GM12878 (cell line): Measurements from ENCODE around the gene P4HA2. TPM values are rescaled to one million over a fixed set of nuclear protein-coding genes. Genes with fewer than 3 reads are reported as not detected.

Experiments used
- ATAC-seq: fragments of 200-7000 bp; cut with Tn5 transposase; 3 replicates; pipeline ENCODE4 v1.9.1; 2020; ENCODE audit warnings: mild to moderate bottlenecking, moderate library complexity
- BruUV-seq: library from RNA; stranded (reverse); fragments of 400-500 nt; replicated peaks from 2 replicates; lab custom pipeline; 2021; lab: Mats Ljungman, UMichigan
- CTCF ChIA-PET: fragments of 300-600 bp; sonication (Branson Sonifier 250); formaldehyde crosslinking; extraction: SDS; loops from one replicate; lab custom pipeline; 2021; ENCODE audit warnings: inconsistent platforms; lab: Yijun Ruan, JAX
- POLR2A ChIA-PET: fragments of 350-600 bp; formaldehyde crosslinking; extraction: SDS; loops from one replicate; lab custom pipeline; 2021; ENCODE audit warnings: inconsistent platforms; lab: Charles Lee
- RAD21 ChIA-PET: fragments of 300-600 bp; sonication (Branson Sonifier 250); formaldehyde crosslinking; loops from one replicate; lab custom pipeline; 2023; ENCODE audit warnings: antibody characterized with exemption; ENCODE audit not compliant: unreplicated experiment; lab: Charles Lee
- SMC1A ChIA-PET: fragments of 300-600 bp; sonication (Branson Sonifier 250); formaldehyde crosslinking; loops from one replicate; lab custom pipeline; 2023; ENCODE audit not compliant: unreplicated experiment, uncharacterized antibody; lab: Charles Lee
- DNase-seq: peaks from one replicate; pipeline ENCODE4 v3.0.0-alpha.2; 2011; ENCODE audit warnings: low read depth, low spot score
- FAIRE-seq: peaks from 3 replicates; lab custom pipeline; 2011; peaks lifted over from hg19 to GRCh38; lab: Jason Lieb, UNC
- H2AFZ ChIP-seq: 2 replicates; pipeline ENCODE4 v1.6.0; 2011; ENCODE audit warnings: low read depth, low read length, control low read depth; ENCODE audit not compliant: control insufficient read depth
- H3K27ac ChIP-seq: 2 replicates; pipeline ENCODE4 v1.5.1; 2011; ENCODE audit warnings: control low read depth; ENCODE audit not compliant: control insufficient read depth, insufficient read depth
- H3K27me3 ChIP-seq, 2 experiments: replicated peaks in 1 of 2; 2 replicates each; pipeline versions ENCODE4 v1.6.0 to v1.6.1; 2011; ENCODE audit warnings: low read length in 1 of 2; ENCODE audit not compliant: control insufficient read depth in 2 of 2, insufficient read depth in 2 of 2
- H3K36me3 ChIP-seq, 2 experiments: 2 replicates each; pipeline ENCODE4 v1.5.1; 2011; ENCODE audit warnings: low read length in 1 of 2; ENCODE audit not compliant: control insufficient read depth in 2 of 2, insufficient read depth in 2 of 2
- H3K4me1 ChIP-seq: 2 replicates; pipeline ENCODE4 v1.6.1; 2011; ENCODE audit warnings: mild to moderate bottlenecking, low read length, moderate library complexity, mixed read lengths; ENCODE audit not compliant: control insufficient read depth, insufficient read depth
- H3K4me2 ChIP-seq: 2 replicates; pipeline ENCODE4 v1.6.0; 2011; ENCODE audit warnings: control low read depth; ENCODE audit not compliant: control insufficient read depth, insufficient read depth
- H3K4me3 ChIP-seq: fragments of 200-600 bp; sonication (generic); 2 replicates; pipeline ENCODE4 v1.5.1; 2016
- H3K79me2 ChIP-seq: 2 replicates; pipeline ENCODE4 v1.6.0; 2011; ENCODE audit warnings: low read length; ENCODE audit not compliant: control insufficient read depth, insufficient read depth
- H3K9ac ChIP-seq: 2 replicates; pipeline ENCODE4 v1.8.0; 2011; ENCODE audit warnings: low read length, control low read depth, mixed read lengths; ENCODE audit not compliant: control insufficient read depth, insufficient read depth
- H3K9me3 ChIP-seq: replicated peaks from 3 replicates; pipeline ENCODE4 v1.5.1; 2011; ENCODE audit warnings: mild to moderate bottlenecking, low read length; ENCODE audit not compliant: control insufficient read depth, insufficient read depth
- H4K20me1 ChIP-seq: 2 replicates; pipeline ENCODE4 v1.6.0; 2011; ENCODE audit not compliant: control insufficient read depth, insufficient read depth
- ATF7 ChIP-seq: fragments of 450-650 bp; IDR thresholded peaks from 2 replicates; pipeline ENCODE4 v1.6.1; 2016; ENCODE audit warnings: low read depth, mild to moderate bottlenecking
- BHLHE40 ChIP-seq, 2 experiments: fragments of 450-650 bp in 1 of 2; IDR thresholded peaks; 2 replicates each; pipeline ENCODE4 v1.6.1; 2011 to 2017; ENCODE audit warnings: low read depth in 2 of 2, borderline replicate concordance in 1 of 2, improper control_type of control experiment in 1 of 2, low read length in 1 of 2, mild to moderate bottlenecking in 1 of 2
- BRCA1 ChIP-seq: IDR thresholded peaks from 2 replicates; pipeline ENCODE4 v1.6.1; 2011; ENCODE audit warnings: low read depth, low read length, improper control_type of control experiment
- CEBPB ChIP-seq, 2 experiments: fragments of 150-350 bp in 1 of 2; IDR thresholded peaks; 2 replicates each; pipeline ENCODE4 v1.6.1; 2012 to 2014; ENCODE audit warnings: low read depth in 2 of 2, low read length in 2 of 2, borderline replicate concordance in 1 of 2, inconsistent platforms in 1 of 2
- FOXM1 ChIP-seq: IDR thresholded peaks from 2 replicates; pipeline ENCODE4 v1.6.1; 2012; ENCODE audit warnings: low read depth, mild to moderate bottlenecking, inconsistent platforms, low read length, moderate library complexity
- IRF5 ChIP-seq: fragments of 450-650 bp; IDR thresholded peaks from 2 replicates; pipeline ENCODE4 v1.6.1; 2017; ENCODE audit warnings: borderline replicate concordance
- KDM1A ChIP-seq: fragments of 200-600 bp; sonication (generic); IDR thresholded peaks from 2 replicates; pipeline ENCODE4 v1.6.1; 2016; ENCODE audit warnings: borderline replicate concordance
- POLR2AphosphoS2 ChIP-seq: IDR thresholded peaks from 2 replicates; pipeline ENCODE4 v1.6.1; 2011; ENCODE audit warnings: low read depth, mild to moderate bottlenecking, low read length, improper control_type of control experiment, moderate library complexity
- RB1 ChIP-seq: fragments of 450-650 bp; formaldehyde crosslinking; IDR thresholded peaks from 2 replicates; pipeline ENCODE4 v1.6.1; 2017; ENCODE audit warnings: mild to moderate bottlenecking, borderline replicate concordance
- RELB ChIP-seq: fragments of 450-650 bp; IDR thresholded peaks from 2 replicates; pipeline ENCODE4 v1.6.1; 2017; ENCODE audit warnings: low read depth, mild to moderate bottlenecking, moderate library complexity
- SIN3A ChIP-seq: IDR thresholded peaks from 2 replicates; pipeline ENCODE4 v1.6.1; 2012; ENCODE audit warnings: low read depth, low read length, improper control_type of control experiment
- TAF1 ChIP-seq: IDR thresholded peaks from 2 replicates; pipeline ENCODE4 v1.6.1; 2011; ENCODE audit warnings: mild to moderate bottlenecking, low read depth, low read length, borderline replicate concordance
- TCF7 ChIP-seq: IDR thresholded peaks from 2 replicates; pipeline ENCODE4 v1.6.1; 2014; ENCODE audit warnings: antibody characterized with exemption, borderline replicate concordance
- ZBTB33 ChIP-seq: fragments of 450-650 bp; IDR thresholded peaks from 2 replicates; pipeline ENCODE4 v1.6.1; 2017; ENCODE audit warnings: mild to moderate bottlenecking
- WGBS: methylation state at CpG from one replicate; pipeline ENCODE4 v1.1.6; 2016; ENCODE audit warnings: low lambda C conversion rate; ENCODE audit not compliant: insufficient replicate concordance, insufficient coverage; ENCODE audit errors: missing lambda C conversion rate; 5-methylcytosine and 5-hydroxymethylcytosine counted together
- in situ Hi-C: fragments of 300-500 bp; cut with MboI; formaldehyde crosslinking; loops from 9 replicates; pipeline ENCODE4 v1.14.3; 2018; ENCODE audit warnings: mixed read lengths
- intact Hi-C: fragments of 100-400 bp; cut with micrococcal nuclease; formaldehyde crosslinking; loops from one replicate; pipeline ENCODE4 v1.14.2; 2022; ENCODE audit not compliant: unreplicated experiment
- polyA plus RNA-seq, 11 experiments: library from polyadenylated mRNA; depleted of rRNA in 4 of 11; unstranded in 6 of 11; stranded (reverse) in 5 of 11; fragments of >200 nt; fragmentation: Nextera tagmentation in 4 of 11; fragmentation: Illumina TruSeq in 1 of 11; extraction: Ambion mirVana in 4 of 11; extraction: Trizol in 1 of 11; gene quantifications; 1 replicate in 1 of 11; 2 replicates in 10 of 11; pipeline versions ENCODE4 v1.2.1 to v1.2.3, GENCODE V29; 2011 to 2016; ENCODE audit warnings: inconsistent platforms in 2 of 11, missing spikeins in 2 of 11, low read depth in 1 of 11
- total RNA-seq, 4 experiments: library from RNA; depleted of rRNA in 3 of 4; stranded (reverse); fragments of >200 nt in 3 of 4; fragmentation: Illumina TruSeq in 1 of 4; extraction: Trizol in 1 of 4; gene quantifications; 2 replicates each; pipeline versions ENCODE4 v1.2.1 to v1.2.3, GENCODE V29; 2013 to 2021

Gene P4HA2
- total and polyA plus RNA-seq, 10 of the 15 experiments (the other 5 are each of a cell fraction or from before 2014, with no cell fraction given), result 4.7 to 10.9 (median 7.5) TPM

DNA sequence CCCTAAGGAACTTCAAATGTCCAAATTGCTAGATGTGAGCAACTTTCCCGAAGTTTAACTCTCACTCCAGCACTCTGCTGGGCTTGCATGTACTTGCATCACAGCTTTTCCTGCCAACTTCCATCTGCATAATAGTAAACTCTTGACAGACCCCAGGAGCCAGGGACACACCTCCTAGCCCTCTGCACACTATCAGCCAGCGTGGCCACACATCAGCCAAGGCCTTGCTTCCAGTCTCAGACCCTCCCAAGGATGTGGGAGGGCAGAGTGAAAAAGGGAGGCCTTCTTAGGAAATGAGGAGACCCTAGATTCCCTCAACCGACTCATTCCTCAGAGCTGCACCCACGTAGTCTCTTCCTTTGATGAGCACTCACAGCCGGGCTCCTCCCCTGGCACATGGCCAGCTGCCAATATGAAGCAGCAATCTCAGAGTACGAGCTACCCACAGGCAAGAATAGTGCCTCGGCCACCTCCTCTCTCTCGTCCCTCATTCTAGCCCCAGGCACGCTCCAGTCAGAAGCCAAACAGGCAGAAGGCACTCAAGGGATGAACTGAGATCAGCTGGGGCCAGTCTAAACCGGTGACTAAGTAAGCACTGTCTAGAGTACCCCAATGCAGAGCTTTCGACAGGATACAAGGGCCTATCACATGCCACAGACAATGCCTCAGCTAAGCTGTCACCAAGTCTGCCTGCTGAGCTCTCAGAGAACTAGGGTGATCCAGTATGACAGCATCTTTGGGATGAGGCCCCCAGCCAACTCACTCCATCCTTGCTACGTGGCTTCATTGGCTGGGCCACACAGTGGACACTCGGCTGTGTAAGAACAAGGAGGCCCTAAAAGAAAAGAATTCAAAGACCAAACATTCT lies 2.3 kb downstream of the P4HA2 start (continued):
- TF ChIP-seq KDM1A (no peak), CEBPB (IDR thresholded peaks at IDR 0.05; ENCODE audit: borderline replicate concordance in 1 of 2, low read depth in 2 of 2, low read length in 2 of 2) (no peak), RB1 (no peak)

GRCh38 chr5:132224716-132225115 lies 2.9 kb downstream of the P4HA2 start:
- no peak for DNase-seq
- Histone ChIP-seq H3K9me3 (no peaks in the 10 kb centered on the region), H3K36me3 (no peaks in the 10 kb centered on the region), H3K4me2 (no peak overlapping the region), H3K27ac (no peak overlapping the region), H3K9ac (no peak overlapping the region), H3K4me3 (no peak overlapping the region), H3K79me2 (no peaks in the 10 kb centered on the region), H4K20me1 (no peaks in the 10 kb centered on the region), H3K27me3 (peaks cover 0 to 5% of the 10 kb centered on the region in 2 experiments; a peak in 2 of 4 replicates), H3K4me1 (peaks cover 8% of the 10 kb centered on the region), H2AFZ (no peak overlapping the region)
- RAD21 ChIA-PET, result interaction anchor here (0.5 to 3.4 kb wide), 4 partner anchors 13 to 71 kb away, joined by 3 to 11 read pairs (median 3); no protein-coding TSS in a partner anchor
- 93% methylated on average over 1 of the region's 1 CpG for WGBS
- in situ Hi-C loops, result no loop called here
- ATAC-seq, result no peak
- no peak for FAIRE-seq
- SMC1A ChIA-PET, result interaction anchor here (1.4 to 1.9 kb wide), 4 partner anchors 13 to 71 kb away, joined by 3 to 9 read pairs (median 4); no protein-coding TSS in a partner anchor
- CTCF ChIA-PET, result interaction anchor here (0.6 to 4.1 kb wide), 7 partner anchors 13 to 894 kb away, joined by 3 to 41 read pairs (median 5); no protein-coding TSS in a partner anchor
- intact Hi-C loops, result no loop called here
- BruUV-seq, result TSS peak; percentile 50
- POLR2A ChIA-PET, result interaction anchor here (0.7 to 1.4 kb wide), 3 partner anchors 10 to 205 kb away, joined by 3 to 4 read pairs (median 3); no protein-coding TSS in a partner anchor
- no peak for TF ChIP-seq TCF7
- no peak for TF ChIP-seq TAF1
- TF ChIP-seq IRF5, result no peak
- TF ChIP-seq ZBTB33, result no peak
- TF ChIP-seq ATF7, result no peak
- no peak for TF ChIP-seq BRCA1
- TF ChIP-seq BHLHE40 (IDR thresholded peaks at IDR 0.05; ENCODE audit: borderline replicate concordance in 1 of 2, low read depth in 2 of 2, low read length in 1 of 2), result no peak
- no peak for TF ChIP-seq POLR2AphosphoS2
- TF ChIP-seq SIN3A, result no peak
- TF ChIP-seq RELB, result no peak
- TF ChIP-seq FOXM1, result no peak
